HG03457 (cell line): ENCODE measurements around the gene CUX1.

Experiments used
- ATAC-seq: cut with Tn5 transposase; IDR thresholded peaks from one replicate; pipeline ENCODE4 v1.9.1; 2021; ENCODE audit warnings: moderate number of reproducible peaks; ENCODE audit not compliant: unreplicated experiment

The CUX1 gene

DNA sequence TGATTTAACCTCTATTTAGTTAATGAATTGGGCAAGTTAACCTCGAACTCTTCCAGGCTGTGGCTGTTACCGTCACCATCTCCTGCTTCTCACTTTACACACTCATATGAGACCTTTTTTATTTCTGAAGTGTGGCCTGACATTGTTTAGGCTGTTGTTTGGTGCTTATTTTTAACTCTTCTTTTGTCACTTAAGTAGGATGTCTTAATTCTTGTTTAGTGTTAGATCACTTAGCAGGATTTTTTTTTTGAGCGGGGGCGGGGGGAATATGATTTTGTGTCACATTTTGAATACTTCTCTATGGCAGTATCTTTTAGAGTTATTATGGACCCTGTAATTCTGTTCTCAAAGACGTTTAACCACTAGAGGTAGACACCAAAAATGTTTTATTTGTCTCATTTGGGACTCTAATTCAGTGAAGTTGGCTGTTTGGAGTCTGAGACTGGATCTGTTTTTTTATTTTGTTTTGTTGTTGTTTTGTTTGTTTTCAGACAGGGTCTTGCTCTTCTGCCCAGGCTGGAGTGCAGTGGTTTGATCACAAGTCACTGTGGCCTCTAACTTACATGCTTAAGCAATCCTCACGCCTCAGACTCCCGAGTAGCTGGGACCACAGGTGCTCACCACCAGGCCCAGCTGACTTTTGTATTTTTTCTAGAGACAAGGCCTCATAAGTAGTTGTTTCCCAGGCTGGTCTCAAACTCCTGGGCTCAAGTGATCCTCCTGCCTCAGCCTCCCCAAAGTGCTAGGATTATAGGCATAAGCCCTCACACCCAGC is 73.5 kb downstream of the CUX1 start:
- no peak for ATAC-seq

DNA sequence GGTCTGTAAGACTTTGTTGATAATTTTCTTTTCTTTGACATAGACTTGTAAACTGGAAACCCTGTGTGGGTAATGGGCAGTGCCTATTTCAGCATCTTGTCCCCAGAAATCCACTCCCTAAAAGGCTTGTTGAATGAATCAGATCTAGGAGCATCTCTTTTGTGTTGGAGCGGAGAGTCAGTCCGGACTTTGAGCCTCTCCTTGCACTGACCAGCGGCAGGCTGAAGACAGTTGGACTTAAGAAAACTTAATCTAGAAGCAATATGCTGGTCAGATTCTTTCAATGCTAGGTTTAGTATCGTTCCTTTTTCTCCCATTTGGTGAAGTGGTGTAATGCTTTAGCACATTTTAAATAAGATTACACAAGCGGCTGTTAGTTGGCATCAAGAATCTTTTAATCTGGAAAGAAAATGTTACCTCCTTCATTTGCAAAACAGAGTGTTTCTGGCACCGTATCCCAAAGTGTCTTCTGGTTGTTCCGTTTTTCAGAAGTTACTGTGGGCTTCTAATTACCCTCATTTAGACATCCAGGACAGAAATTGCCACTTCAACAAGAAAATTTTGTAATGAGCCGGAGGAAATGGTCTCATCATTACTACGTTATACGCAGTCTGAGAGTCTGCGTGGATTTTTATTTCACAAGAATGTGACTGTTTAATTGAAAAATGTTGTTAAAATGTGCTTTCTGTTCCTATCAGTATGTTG is 74.7 kb downstream of the CUX1 start:
- no peak for ATAC-seq

DNA sequence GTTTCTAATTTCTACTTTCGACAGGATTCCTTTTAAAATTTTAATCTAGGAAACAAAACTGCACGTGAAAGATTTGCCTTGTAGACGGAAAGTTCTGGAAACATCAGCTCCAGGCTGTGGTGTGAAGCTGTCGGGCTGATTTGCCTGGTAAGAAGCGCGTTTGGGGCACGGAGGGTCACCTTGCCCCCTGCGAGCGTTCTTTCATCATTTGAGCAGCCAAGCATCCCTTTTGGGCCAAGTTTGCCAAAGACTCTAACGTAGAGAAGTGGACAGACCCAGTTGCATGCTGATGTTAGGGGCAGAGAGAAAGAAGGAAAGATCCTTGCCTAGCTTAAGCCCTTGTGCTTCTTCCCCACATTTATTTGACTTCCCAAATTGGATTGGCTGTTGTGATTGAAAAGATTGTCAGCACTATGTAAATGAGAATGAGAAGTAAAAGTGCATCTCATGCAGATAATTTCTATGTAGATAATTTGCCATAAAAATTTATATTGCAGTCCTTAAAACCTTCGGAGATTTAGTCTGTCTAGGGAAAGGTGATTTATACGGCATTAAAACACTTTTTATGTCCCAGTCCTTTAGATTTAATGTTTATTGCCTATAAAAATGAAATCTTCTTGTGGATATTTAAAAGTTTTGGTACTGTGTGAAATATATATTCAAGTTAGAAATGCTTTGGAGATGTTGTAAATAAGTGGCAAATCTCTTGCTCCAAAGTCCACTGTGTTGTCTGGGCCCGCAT is 76.1 kb downstream of the CUX1 start:
- no peak for ATAC-seq

DNA sequence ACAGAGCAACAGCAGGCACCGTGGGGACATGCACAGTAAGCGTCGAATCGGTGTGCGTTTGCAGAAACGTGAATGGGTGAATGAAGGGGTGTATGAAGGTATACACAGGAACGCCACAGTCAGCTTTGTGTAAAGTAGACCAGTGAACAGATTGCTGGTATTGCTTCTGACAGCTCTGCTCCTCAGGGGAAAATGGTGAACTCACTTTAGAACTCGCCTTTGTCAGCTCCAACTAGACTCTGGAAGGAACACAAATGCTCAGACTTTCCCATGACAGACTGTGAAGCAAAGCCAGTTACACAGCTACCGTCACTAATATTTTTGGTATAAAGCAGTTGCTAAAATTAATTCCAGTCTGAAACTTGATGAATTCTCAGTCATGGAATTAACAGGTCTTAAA is 78.9 kb downstream of the CUX1 start:
- no peak for ATAC-seq

DNA sequence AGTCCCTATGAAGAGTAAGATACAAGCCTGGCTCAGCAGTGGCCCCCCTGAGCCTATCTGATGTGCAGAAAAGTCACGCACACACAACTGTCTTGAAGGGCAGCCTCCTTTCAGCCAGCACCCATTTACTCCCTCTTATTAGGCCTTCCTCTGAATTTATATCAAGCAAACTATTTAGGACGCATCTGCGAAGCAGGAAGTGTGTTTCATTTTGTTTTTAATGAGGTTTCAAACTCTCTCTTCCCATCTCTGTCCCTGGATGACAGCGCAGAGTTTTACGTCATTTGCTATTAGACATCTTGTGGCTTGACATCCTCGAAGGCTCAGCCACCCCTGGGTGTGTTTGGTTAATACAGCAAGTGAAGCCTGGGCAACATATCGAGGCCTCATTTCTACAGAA is 79.5 kb downstream of the CUX1 start:
- ATAC-seq: no peak

DNA sequence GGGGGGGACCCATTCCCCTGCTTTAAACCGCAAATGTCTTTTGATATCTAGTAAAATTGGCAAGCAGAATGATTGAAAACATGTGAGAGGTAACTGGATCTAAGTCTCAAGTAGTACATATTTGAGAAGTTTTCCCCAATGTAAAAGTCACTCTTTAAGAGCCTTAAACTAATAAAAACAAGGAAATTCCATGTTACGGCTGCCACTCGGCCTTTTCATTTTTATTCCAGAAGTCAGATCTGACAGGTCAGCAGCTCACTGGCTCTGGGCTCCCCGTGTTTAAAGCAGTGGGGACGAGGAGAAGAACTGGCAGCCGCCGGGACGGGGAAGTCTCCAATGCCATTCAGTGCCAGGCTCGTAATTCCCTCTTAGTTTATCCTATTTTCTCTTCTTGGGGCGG is 80.7 kb downstream of the CUX1 start:
- ATAC-seq: no peak

DNA sequence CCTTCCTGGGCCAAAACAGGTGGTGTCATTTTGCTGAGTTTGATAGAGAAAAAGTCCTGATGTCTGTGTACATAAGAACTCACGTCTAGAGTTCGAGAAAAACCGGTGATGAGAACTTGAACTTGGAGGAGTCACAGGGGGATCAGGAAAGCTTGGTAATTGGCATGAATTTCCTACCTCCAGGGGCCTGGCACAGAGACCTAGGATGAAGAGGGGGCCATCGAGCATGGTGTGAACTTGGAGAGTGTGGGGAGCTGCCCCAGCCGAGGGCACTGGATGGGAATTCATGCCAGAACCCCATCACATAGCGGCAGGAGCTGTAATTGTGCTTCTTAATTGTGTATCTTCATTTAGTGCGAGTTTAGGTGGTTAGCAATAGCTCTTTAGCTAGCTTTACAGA is 82.2 kb downstream of the CUX1 start:
- ATAC-seq: no peak

DNA sequence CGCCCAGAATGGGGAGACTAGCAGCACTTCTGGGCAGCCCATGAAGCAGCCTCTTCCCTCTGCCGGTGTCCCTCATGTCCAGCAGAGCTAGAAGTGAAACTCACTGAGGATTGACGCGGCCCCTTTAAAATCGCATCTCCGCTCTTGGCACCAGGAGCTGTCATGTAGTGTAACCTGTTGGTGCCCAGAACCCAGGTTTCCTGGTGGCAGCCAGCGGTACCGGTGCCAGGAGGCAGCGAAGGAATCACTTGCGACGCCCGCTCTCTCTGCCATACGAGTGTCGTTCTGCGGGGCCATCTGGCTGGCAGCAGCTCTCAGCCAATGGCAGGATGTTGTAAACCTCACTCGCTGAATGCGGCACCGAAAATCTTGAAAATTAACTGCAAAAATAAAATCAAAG is 82.7 kb downstream of the CUX1 start:
- no peak for ATAC-seq

DNA sequence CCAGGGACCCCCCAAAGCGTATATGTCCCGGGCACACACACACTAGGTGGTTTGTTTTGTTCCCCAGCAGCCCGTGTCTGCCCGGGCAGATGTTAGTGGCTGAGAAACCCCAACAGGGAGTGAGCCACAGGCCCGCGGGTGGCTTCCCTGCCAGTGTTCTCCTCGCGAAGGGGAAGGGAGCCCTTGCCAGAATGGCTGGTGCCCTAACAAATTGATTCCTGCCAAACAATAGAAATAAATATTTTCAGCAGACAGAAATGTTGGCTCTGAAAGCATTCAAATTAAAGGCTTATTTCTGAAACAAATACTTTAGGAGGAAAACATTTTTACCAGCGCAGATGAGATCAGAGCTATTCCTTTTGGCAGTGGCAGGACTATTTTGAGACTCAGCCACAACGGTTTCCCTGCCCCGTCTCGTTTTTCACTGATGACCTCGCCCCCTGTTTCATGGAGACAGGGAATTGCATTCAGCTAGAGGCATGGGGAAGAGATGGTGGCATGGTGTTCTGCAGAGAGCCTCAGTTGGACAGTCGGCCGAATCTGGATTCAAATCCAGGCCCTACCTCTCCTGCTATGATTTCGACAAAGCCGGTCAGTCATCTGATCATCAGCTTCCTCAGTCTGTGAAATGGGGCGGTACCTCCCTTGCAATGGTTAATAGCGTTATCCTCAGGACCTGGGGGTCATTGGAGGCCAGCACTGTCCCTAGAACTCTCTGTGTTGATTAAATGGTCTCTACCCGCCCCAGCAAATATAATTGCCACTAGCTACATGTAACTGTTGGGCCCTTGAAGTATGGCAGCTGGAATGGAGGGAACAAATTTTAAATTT is 84.5 kb downstream of the CUX1 start:
- ATAC-seq: no peak

DNA sequence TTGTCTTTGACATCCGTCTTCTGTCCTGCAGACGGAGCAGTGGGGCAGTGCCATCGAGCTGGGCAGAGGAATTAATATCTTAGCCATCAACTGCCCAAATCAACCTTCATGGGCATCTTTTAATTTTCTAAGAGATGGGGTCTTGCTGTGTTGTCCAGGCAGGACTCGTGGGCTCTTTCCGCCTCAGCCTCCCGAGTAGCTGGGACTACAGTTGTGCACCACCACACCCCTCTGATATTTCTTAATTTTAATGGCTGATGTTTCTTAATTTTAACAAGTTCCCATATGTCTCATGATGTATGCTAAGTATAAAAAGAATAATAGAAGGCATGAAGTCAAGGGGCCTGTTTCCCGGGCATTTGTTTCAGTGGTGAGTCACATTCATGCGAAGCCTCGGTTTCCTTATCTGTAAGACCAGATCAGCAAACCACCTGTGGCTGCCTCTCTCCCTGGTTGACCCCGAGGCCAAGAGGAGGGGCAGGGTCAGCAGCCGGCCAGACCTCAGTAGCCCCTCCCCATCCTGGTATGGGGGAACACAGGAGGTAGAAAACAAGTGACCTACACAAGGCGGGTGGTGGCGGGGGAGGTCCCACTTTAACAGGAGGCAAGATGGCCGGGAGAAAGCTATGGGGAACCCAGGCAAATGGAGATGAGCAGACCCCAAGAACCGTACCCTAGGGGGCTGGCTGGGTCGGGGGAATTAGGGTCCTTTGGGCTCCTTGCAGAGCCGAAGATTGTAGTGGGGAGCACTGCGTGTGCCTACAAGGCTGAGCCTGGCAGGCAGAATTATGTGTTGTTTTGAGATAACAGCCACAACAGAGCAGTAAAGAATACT is 85.5 kb downstream of the CUX1 start:
- ATAC-seq: no peak

DNA sequence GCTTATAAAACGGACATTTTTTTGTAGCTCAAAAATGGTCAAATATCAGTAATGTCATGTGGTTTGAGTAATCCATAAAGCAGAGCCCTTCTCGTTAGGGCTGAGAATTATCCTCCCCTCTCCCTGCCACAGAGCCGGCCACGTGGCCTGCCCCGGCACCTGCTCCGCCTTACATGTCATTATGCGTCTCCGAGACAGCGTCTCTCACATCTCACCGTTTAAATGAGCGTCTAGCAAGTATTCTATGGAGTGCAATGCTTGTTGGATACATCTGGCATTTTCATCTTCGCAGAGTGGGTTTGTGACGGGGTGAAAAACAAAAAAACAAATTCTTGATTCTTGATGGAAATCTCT is 86.1 kb downstream of the CUX1 start:
- ATAC-seq: no peak

DNA sequence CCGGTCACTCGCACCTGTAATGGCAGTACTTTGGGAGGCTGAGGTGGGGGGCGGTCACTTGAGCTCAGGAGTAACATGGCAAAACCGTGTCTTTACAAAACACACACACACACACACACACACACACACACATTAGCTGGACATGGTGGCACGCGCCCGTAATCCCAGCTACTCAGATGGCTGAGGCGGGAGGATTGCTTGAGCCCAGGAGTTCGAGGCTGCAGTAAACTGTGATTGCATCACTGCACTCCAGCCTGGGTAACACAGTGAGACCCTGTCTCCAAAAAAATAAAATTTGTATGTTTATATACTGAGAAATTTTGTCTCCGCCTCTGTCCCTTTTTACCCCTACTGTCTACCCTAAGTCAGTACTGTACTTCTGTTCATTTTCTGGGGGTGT is 86.6 kb downstream of the CUX1 start:
- ATAC-seq: no peak

DNA sequence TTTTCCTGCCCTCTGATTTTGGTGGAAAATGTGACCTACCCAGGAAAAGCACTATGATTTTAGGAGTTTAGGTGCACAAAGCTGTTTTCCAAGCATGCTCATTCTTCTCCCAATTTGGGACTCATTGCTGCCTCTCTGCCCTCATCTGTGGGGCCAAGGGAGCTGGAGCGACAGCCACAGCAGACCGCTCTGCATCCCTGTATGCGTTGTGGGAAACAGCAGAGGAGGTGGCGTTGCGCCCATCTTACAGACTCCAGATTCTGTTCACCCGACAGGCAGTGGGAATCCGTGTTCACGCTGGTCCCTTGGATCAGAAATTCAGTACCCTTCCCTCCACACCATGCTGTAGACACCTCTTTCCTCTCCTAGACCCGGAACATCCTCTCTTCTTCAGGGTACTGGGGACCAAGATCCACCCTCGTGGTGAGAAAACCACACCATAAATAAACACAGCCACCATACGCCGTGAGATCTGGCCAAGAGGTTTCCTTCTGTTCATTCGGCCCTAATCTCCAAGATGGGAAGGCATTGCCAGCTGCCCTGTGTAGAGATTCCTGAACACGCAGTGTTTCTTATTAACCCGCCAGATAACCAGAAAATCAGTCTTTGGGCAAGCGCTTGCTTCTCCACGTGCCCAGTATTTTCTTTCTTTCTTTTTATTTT is 87.9 kb downstream of the CUX1 start:
- no peak for ATAC-seq

DNA sequence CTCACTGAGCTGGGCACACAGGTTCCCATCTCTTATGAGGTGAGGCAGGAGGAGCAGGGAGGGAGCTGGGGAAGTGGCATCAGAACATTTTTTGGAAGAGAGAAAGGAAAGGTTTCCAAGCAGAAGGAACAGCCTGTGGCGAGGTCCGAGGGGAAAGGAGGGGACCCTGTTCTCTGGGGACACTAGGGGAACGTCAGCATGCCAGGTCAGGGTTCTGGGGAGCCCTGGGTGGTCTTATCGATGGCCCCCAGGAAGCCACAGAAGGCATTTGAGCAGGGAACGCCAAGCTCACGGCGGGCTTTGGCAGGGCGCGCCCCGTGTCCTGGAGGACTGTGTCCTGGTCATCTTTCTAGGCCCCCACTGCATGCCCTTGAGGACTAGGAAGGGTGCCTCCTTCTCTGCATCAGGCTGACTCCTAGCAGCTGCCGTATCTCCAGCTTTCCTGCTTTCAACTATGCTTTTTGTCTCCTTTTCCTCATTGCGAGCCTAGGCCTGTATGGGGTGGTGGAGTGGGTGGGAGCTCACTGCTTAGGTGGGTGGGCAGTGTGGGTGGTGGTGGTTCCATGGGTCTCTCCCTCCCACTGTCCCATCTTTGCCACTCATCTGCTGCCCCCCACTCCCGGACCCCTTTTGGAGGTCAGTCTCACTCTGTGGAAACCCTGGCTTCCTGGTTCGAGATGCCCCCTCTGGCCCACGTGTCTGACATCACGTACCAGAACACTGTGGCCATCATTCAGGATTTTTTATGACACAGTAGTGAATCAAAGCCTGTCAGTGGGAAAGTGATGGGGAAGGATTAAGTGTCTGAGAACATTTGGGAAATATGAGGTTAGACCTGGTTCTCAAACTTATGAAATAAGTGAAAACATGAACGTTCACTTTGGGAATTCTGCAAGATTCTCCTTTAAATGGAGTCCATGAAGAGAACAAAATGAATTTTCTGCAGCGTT is 89.1 kb downstream of the CUX1 start:
- ATAC-seq: no peak

DNA sequence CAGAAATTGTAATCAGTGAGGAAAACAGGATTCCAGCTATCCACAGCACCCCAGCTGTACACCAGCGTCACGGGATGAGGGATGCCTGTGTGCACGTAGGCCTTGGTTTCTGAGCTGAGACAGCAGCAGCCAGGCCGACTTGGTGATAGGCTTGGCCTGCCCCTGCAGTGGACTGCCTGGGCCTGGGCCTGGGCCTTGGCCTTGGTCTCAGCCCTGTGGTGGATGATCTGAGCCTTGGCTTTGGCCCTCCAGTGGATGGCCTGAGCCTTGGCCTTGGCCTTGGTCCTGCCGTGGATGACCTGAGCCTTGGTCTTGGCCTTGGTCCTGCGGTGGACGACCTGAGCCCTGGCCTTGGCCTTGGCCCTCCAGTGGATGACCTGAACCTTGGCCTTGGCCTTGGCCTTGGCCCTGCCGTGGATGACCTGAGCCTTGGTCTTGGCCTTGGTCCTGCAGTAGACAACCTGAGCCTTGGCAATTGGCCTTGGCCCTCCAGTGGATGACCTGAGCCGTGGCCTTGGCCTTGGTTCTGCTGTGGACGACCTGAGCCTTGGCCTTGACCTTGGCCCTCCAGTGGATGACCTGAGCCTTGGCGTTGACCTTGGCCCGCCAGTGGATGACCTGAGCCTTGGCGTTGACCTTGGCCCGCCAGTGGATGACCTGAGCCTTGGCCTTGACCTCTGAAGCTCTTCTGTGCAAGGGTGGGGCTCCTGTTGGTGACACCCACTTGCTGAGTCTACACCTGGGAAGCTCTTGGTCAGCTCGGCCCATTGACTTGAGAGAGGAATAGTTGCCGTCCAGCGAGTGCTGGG is 93.8 kb downstream of the CUX1 start:
- ATAC-seq: no peak

DNA sequence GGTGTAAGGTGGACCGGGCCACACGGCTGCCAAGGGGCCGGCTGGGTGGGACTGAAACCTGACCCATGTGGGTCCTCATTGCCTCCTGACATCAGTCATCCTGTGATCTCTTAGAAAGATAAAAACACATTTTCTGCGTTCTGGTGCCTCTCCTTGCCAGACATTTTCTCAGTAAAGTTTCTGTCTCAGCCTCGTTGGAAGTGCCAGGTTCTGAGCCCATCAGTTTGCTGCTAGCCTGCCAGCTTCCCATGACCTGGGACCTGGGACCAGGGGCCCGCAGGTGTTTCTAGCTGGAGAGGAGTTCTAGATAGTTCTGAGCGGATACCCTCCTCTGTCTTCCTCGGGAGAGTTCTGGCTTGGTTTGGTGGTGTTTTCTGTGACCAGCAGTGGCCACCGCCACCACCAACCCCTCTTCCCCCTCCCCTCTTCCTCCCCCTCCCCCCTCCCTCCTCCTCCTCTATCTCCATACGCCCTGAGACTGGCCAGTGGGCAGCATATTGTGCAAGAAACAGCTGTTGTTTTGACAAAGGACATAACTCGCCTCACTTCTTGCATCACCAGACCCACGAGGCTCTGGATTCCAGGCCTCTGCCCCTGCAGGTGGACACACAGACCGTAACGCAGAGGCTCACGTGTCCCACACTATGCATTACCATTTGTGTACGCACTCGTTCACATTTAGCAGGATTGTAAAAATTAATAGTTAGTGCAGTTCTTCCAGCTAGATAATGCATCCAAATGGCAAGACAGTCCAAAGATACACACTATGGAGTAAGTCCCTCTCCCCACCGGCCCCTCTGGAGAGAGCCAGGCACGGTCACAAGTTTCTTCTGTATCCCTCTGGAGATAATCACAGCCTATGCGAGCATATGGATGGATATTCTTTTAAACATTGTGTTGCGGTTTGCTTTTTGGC is 94.6 kb downstream of the CUX1 start:
- ATAC-seq: no peak

DNA sequence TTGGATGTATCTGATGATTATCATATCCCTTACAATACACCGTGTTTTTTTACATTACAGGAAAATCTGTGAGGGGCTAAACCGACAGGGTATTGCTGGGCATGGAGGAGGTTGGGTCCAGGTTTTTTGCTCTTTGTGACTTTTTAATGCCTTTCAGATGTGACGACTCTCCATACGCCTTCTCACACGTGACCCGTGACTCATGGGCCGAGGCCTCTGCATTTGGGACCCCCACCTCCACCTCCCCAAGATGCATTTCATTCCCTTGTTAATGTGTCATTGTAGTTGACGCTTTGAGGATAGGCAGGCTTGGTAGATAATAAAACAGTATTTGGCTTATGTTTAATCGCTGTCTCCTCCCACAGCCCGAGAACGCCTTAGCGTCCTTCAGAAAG is 95.3 kb downstream of the CUX1 start:
- no peak for ATAC-seq
